SK-N-SH treated with all-trans-retinoic acid at 6 μM for 48 hours (cell line): ENCODE data around the gene PRR5.

Experiments used
- ATAC-seq: fragments of 200-7000 bp; cut with Tn5 transposase; 3 replicates; pipeline ENCODE4 v1.9.1; 2020; ENCODE audit warnings: mild to moderate bottlenecking, moderate library complexity
- ARNTL ChIP-seq: fragments of 450-650 bp; formaldehyde crosslinking; IDR thresholded peaks from 2 replicates; pipeline ENCODE4 v1.5.0; 2020; ENCODE audit warnings: low read depth, mild to moderate bottlenecking, moderate library complexity, borderline replicate concordance
- BACH2 ChIP-seq: fragments of 250-450 bp; sonication (Bioruptor Pico); IDR thresholded peaks from 2 replicates; pipeline ENCODE4 v1.9.0; 2021; ENCODE audit warnings: mild to moderate bottlenecking, borderline replicate concordance
- CSDC2 ChIP-seq: fragments of 250-450 bp; sonication (Bioruptor Pico); IDR thresholded peaks from 2 replicates; pipeline ENCODE4 v1.5.0; 2020; ENCODE audit warnings: mild to moderate bottlenecking, moderate library complexity
- ESRRG ChIP-seq: fragments of 250-450 bp; sonication (Bioruptor Pico); IDR thresholded peaks from 2 replicates; pipeline ENCODE4 v1.6.1; 2021; ENCODE audit warnings: mild to moderate bottlenecking
- GLIS3 ChIP-seq: fragments of 250-450 bp; sonication (Bioruptor Pico); IDR thresholded peaks from 2 replicates; pipeline ENCODE4 v1.5.0; 2020; ENCODE audit warnings: mild to moderate bottlenecking, moderate library complexity
- OSR1 ChIP-seq: fragments of 250-450 bp; sonication (Bioruptor Pico); IDR thresholded peaks from 2 replicates; pipeline ENCODE4 v1.8.0; 2022; ENCODE audit warnings: moderate library complexity, mild to moderate bottlenecking, inconsistent platforms
- PPARA ChIP-seq: fragments of 250-450 bp; sonication (Bioruptor Pico); IDR thresholded peaks from 2 replicates; pipeline ENCODE4 v1.5.0; 2020; ENCODE audit warnings: mild to moderate bottlenecking, borderline replicate concordance
- RARB ChIP-seq: fragments of 250-450 bp; sonication (Bioruptor Pico); IDR thresholded peaks from 2 replicates; pipeline ENCODE4 v1.8.0; 2021; ENCODE audit warnings: mild to moderate bottlenecking, moderate library complexity
- TOX ChIP-seq: fragments of 250-450 bp; sonication (Bioruptor Pico); IDR thresholded peaks from 2 replicates; pipeline ENCODE4 v1.8.0; 2021; ENCODE audit warnings: mild to moderate bottlenecking, moderate library complexity, borderline replicate concordance
- ZC3H10 ChIP-seq: fragments of 250-450 bp; sonication (Bioruptor Pico); IDR thresholded peaks from 2 replicates; pipeline ENCODE4 v1.5.1; 2021; ENCODE audit warnings: mild to moderate bottlenecking, moderate library complexity
- ZFP30 ChIP-seq: fragments of 450-650 bp; formaldehyde crosslinking; IDR thresholded peaks from 2 replicates; pipeline ENCODE4 v1.5.0; 2022; ENCODE audit warnings: mild to moderate bottlenecking, moderate library complexity
- ZNF565 ChIP-seq: fragments of 450-650 bp; formaldehyde crosslinking; conservative IDR thresholded peaks from 2 replicates; pipeline ENCODE4 v1.5.0; 2020; ENCODE audit warnings: low read depth, mild to moderate bottlenecking, moderate library complexity
- ZNF70 ChIP-seq: fragments of 450-650 bp; formaldehyde crosslinking; IDR thresholded peaks from 2 replicates; pipeline ENCODE4 v1.5.0; 2020; ENCODE audit warnings: mild to moderate bottlenecking, moderate library complexity
- ZNF8 ChIP-seq: fragments of 450-650 bp; formaldehyde crosslinking; IDR thresholded peaks from 2 replicates; pipeline ENCODE4 v1.5.0; 2020; ENCODE audit warnings: mild to moderate bottlenecking, moderate library complexity
- TF ChIP-seq, protein P1 (sequence below): fragments of 250-450 bp; sonication (Bioruptor Pico); IDR thresholded peaks from 2 replicates; pipeline ENCODE4 v1.5.1; 2021; ENCODE audit warnings: mild to moderate bottlenecking, moderate library complexity
- TF ChIP-seq, protein P2 (sequence below): fragments of 250-450 bp; sonication (Bioruptor Pico); IDR thresholded peaks from 2 replicates; pipeline ENCODE4 v1.5.1; 2020; ENCODE audit warnings: low read depth, mild to moderate bottlenecking, moderate library complexity
- TF ChIP-seq, protein P3 (sequence below): fragments of 250-450 bp; sonication (Bioruptor Pico); IDR thresholded peaks from 2 replicates; pipeline ENCODE4 v1.8.0; 2020; ENCODE audit warnings: mild to moderate bottlenecking, moderate library complexity, borderline replicate concordance
- TF ChIP-seq, protein P4 (sequence below): fragments of 250-450 bp; sonication (Bioruptor Pico); IDR thresholded peaks from 2 replicates; pipeline ENCODE4 v1.5.0; 2020; ENCODE audit warnings: mild to moderate bottlenecking, moderate library complexity

Gene PRR5

DNA sequence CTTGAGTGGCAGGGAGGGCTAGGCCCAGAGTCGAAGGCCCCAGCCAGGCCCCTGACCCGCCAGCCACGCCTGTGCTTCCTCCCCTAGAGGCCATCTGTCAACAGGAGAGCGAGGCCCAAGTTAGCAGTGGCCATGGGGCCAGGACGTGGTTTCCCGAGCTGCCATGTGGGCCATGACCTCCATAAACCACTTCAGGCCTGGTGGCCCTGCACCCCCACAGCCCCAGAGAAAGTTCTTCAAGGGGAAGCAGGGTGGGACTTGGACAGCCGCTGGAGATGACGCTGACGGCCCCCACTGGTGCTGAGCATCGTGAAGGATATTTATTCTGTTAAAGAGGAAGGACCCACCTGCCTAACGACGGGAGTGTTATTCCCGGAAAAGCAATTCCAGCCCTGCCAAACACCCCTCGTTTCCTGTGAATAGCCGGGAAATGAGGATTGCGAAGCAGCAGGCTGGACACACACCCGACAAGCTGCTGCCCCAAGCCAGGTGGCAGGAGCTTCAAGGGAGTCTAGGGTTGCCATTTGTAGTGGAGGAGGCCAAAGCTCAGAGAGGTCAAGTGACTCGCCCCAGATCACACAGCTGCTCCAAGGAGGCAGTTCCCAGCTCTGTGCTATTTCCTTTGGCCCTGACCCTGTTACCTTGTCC lies 12.8 kb downstream of the PRR5 start:
- no peak for ATAC-seq
- TF ChIP-seq BACH2 (CRISPR knock-in tag), result no peak
- no peak for TF ChIP-seq ZNF70 (CRISPR knock-in tag)
- TF ChIP-seq, protein P1, sequence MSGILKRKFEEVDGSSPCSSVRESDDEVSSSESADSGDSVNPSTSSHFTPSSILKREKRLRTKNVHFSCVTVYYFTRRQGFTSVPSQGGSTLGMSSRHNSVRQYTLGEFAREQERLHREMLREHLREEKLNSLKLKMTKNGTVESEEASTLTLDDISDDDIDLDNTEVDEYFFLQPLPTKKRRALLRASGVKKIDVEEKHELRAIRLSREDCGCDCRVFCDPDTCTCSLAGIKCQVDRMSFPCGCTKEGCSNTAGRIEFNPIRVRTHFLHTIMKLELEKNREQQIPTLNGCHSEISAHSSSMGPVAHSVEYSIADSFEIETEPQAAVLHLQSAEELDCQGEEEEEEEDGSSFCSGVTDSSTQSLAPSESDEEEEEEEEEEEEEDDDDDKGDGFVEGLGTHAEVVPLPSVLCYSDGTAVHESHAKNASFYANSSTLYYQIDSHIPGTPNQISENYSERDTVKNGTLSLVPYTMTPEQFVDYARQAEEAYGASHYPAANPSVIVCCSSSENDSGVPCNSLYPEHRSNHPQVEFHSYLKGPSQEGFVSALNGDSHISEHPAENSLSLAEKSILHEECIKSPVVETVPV (CRISPR knock-in tag), result no peak
- TF ChIP-seq TOX, result no peak
- TF ChIP-seq CSDC2 (CRISPR knock-in tag), result no peak
- TF ChIP-seq OSR1, result no peak
- TF ChIP-seq, protein P2, sequence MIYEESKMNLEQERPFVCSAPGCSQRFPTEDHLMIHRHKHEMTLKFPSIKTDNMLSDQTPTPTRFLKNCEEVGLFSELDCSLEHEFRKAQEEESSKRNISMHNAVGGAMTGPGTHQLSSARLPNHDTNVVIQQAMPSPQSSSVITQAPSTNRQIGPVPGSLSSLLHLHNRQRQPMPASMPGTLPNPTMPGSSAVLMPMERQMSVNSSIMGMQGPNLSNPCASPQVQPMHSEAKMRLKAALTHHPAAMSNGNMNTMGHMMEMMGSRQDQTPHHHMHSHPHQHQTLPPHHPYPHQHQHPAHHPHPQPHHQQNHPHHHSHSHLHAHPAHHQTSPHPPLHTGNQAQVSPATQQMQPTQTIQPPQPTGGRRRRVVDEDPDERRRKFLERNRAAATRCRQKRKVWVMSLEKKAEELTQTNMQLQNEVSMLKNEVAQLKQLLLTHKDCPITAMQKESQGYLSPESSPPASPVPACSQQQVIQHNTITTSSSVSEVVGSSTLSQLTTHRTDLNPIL, result no peak
- TF ChIP-seq, protein P3, sequence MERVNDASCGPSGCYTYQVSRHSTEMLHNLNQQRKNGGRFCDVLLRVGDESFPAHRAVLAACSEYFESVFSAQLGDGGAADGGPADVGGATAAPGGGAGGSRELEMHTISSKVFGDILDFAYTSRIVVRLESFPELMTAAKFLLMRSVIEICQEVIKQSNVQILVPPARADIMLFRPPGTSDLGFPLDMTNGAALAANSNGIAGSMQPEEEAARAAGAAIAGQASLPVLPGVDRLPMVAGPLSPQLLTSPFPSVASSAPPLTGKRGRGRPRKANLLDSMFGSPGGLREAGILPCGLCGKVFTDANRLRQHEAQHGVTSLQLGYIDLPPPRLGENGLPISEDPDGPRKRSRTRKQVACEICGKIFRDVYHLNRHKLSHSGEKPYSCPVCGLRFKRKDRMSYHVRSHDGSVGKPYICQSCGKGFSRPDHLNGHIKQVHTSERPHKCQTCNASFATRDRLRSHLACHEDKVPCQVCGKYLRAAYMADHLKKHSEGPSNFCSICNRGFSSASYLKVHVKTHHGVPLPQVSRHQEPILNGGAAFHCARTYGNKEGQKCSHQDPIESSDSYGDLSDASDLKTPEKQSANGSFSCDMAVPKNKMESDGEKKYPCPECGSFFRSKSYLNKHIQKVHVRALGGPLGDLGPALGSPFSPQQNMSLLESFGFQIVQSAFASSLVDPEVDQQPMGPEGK (CRISPR knock-in tag), result no peak
- TF ChIP-seq ZNF8 (CRISPR knock-in tag), result no peak
- TF ChIP-seq, all 23 proteins: peak for 0

DNA sequence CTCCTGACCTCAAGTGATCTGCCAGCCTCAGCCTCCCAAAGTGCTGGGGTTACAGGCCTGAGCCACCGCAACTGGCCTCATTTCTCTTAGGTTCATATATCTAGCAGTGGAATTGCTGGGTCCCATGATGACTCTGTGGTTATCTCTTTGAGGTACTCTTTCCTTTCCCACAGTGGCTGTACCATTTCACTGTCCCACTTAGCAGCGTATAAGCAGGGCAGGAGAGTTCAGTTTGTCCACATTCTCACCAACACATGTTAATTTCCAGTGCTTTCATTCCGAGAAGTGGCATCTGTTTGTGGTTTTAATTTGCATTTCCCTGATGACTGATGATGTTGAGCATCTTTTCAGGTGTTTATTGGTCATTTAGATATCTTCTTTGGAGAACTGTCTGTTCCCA lies 16.4 kb downstream of the PRR5 start:
- no peak for TF ChIP-seq PPARA (CRISPR knock-in tag)
- TF ChIP-seq OSR1, result no peak
- TF ChIP-seq ZNF565 (CRISPR knock-in tag), result no peak
- TF ChIP-seq, protein P2, result no peak
- TF ChIP-seq GLIS3 (CRISPR knock-in tag), result no peak
- TF ChIP-seq ZNF8 (CRISPR knock-in tag), result no peak
- no peak for TF ChIP-seq RARB
- TF ChIP-seq ESRRG (CRISPR knock-in tag), result no peak
- TF ChIP-seq, protein P3 (CRISPR knock-in tag), result no peak
- TF ChIP-seq ZFP30 (CRISPR knock-in tag), result no peak
- ATAC-seq, result no peak

DNA sequence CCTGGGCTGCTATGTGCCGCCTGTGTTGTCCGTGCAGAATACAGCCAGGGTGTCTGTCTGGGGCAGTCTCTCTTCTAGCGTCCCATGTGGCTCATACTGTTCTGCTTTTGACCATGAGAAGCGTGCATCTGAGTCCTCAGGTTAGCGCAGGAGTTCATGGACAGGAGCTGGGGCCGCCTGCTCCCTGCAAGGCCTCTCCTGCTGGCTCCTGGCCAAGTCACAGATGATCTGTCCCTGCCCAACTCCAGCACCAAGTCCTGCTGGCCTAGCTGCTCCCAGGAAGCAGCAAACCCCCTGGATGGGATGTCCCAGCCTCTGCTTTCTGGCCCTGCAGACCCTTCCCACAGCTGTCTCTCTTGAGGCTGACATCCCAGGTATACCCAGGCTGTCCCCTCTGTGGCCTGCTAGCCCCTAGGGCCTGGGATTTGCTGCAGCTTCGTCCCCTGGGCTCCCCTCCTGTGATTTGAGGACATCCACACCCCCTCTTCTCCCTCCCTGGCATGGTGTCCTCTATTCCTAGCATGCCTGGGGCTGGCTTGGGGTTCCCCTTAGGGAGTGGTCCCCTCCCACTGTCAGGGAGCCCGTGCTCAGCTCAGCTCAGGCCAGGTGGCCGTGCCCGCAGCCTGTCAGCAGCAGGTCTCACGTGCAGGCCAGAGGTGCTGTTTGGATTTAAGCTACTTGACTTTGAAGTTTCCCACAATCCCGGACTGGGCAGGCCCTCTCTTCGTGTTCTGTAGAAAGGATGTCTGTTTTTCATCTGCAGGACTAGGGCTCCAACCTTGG lies 17.8 kb downstream of the PRR5 start:
- TF ChIP-seq ZC3H10 (no peak), OSR1 (no peak), ZNF8 (CRISPR knock-in tag) (no peak)
- no peak; the same call in 2 of the 3 replicates for ATAC-seq

DNA sequence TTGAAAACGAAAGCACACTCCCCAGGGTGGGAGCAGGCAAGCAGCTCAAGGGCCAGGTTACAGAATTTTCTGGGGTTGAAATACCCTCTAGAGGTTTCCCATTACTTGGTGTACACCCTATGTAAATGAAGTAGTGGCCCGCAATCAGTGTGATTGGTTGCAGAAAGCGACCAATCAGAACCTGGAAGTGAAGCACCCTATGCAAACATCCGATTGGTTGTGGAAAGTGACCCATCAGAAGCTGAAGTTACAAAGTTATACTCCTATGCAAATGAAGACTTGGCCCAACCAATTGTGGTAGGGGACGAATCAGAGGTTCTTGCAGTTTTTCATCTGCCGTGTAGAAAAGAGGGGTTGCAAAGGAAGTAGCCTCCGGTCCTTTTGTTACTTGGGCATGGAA lies 19.2 kb downstream of the PRR5 start:
- no peak for ATAC-seq
- TF ChIP-seq ZNF70 (CRISPR knock-in tag) (no peak), RARB (no peak), ZFP30 (CRISPR knock-in tag) (no peak), OSR1 (no peak), TOX (no peak), PPARA (CRISPR knock-in tag) (no peak), ARNTL (no peak)
- TF ChIP-seq, protein P1 (CRISPR knock-in tag), result no peak
- TF ChIP-seq, protein P3 (CRISPR knock-in tag), result no peak
- TF ChIP-seq, protein P4, sequence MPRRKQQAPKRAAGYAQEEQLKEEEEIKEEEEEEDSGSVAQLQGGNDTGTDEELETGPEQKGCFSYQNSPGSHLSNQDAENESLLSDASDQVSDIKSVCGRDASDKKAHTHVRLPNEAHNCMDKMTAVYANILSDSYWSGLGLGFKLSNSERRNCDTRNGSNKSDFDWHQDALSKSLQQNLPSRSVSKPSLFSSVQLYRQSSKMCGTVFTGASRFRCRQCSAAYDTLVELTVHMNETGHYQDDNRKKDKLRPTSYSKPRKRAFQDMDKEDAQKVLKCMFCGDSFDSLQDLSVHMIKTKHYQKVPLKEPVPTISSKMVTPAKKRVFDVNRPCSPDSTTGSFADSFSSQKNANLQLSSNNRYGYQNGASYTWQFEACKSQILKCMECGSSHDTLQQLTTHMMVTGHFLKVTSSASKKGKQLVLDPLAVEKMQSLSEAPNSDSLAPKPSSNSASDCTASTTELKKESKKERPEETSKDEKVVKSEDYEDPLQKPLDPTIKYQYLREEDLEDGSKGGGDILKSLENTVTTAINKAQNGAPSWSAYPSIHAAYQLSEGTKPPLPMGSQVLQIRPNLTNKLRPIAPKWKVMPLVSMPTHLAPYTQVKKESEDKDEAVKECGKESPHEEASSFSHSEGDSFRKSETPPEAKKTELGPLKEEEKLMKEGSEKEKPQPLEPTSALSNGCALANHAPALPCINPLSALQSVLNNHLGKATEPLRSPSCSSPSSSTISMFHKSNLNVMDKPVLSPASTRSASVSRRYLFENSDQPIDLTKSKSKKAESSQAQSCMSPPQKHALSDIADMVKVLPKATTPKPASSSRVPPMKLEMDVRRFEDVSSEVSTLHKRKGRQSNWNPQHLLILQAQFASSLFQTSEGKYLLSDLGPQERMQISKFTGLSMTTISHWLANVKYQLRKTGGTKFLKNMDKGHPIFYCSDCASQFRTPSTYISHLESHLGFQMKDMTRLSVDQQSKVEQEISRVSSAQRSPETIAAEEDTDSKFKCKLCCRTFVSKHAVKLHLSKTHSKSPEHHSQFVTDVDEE (CRISPR knock-in tag), result no peak
